PFSK-1 (cell line): ENCODE data around the gene FOXP2.

Experiments used
- FOXP2 ChIP-seq: optimal IDR thresholded peaks from 2 replicates; pipeline ENCODE3; 2011; ENCODE audit warnings: borderline replicate concordance, control low read depth, inconsistent platforms; ENCODE audit not compliant: insufficient read depth; ENCODE audit errors: extremely low read length, extremely low read depth
- POLR2AphosphoS5 ChIP-seq: IDR thresholded peaks from 2 replicates; pipeline ENCODE4 v1.6.1; 2012; ENCODE audit warnings: low read depth, mild to moderate bottlenecking, control low read depth, low read length, moderate library complexity
- SIN3A ChIP-seq: IDR thresholded peaks from 2 replicates; pipeline ENCODE4 v1.6.1; 2012; ENCODE audit warnings: mild to moderate bottlenecking, low read length, moderate library complexity, borderline replicate concordance; ENCODE audit not compliant: insufficient read depth
- TAF1 ChIP-seq: IDR thresholded peaks from 2 replicates; pipeline ENCODE4 v1.6.1; 2012; ENCODE audit warnings: low read length, control low read depth, borderline replicate concordance; ENCODE audit not compliant: insufficient read depth
- TF ChIP-seq, protein P1 (sequence below), 2 experiments: IDR thresholded peaks; 2 replicates each; pipeline versions ENCODE4 v1.6.1 to v1.8.0; 2011 to 2012; ENCODE audit warnings: low read depth in 2 of 2, low read length in 2 of 2, control low read depth in 1 of 2, inconsistent platforms in 1 of 2, mild to moderate bottlenecking in 1 of 2, moderate library complexity in 1 of 2; ENCODE audit not compliant: insufficient read depth in 1 of 2

FOXP2 gene

DNA sequence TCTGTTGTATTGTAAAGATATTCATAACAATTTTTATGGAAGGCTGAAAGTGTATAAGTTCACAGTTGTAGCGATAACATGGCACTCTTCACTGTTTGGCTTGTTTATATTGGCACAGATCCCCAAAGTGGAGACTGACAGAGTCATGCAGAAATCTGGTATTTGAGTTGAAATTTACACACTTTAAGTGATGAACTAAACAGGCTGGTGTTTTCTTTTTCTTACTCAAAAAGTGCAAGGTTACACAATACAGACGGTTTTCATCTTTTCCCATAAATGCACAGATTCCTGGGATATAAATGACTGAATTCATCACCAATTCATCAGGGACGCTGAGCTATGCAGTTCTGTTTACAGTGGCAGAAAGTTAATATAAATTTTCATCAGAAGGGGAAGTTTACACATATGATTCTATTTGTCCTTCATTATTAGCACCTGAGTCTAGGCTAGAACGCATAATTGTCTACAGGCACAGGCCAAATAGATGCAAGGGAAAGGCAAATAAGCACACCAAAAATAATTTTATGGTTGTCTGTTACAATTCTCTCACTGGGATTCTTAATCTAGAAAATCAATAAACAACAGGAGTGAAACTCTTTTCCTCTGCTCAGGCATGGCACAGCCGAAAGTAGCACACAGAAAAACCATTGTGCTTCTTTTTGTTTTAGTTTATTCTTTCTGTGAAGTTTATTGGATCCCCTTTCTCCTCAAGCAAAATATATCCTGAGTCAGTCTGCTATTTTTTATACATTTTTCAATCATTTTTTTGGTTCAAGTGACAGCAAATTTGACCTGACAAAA is 88.0 kb downstream of the FOXP2 start:
- TF ChIP-seq FOXP2 (peak; percentile 15), TAF1 (0 out of 2 replicates have a peak, but pooled peaks have one; percentile 2), SIN3A (no peak), POLR2AphosphoS5 (peak; percentile 35; the same call in 1 of the 2 replicates)
- TF ChIP-seq, protein P1, sequence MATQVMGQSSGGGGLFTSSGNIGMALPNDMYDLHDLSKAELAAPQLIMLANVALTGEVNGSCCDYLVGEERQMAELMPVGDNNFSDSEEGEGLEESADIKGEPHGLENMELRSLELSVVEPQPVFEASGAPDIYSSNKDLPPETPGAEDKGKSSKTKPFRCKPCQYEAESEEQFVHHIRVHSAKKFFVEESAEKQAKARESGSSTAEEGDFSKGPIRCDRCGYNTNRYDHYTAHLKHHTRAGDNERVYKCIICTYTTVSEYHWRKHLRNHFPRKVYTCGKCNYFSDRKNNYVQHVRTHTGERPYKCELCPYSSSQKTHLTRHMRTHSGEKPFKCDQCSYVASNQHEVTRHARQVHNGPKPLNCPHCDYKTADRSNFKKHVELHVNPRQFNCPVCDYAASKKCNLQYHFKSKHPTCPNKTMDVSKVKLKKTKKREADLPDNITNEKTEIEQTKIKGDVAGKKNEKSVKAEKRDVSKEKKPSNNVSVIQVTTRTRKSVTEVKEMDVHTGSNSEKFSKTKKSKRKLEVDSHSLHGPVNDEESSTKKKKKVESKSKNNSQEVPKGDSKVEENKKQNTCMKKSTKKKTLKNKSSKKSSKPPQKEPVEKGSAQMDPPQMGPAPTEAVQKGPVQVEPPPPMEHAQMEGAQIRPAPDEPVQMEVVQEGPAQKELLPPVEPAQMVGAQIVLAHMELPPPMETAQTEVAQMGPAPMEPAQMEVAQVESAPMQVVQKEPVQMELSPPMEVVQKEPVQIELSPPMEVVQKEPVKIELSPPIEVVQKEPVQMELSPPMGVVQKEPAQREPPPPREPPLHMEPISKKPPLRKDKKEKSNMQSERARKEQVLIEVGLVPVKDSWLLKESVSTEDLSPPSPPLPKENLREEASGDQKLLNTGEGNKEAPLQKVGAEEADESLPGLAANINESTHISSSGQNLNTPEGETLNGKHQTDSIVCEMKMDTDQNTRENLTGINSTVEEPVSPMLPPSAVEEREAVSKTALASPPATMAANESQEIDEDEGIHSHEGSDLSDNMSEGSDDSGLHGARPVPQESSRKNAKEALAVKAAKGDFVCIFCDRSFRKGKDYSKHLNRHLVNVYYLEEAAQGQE (IDR thresholded peaks at IDR 0.05; ENCODE audit: insufficient read depth in 1 of 2, low read depth in 2 of 2, low read length in 2 of 2) = no peak

DNA sequence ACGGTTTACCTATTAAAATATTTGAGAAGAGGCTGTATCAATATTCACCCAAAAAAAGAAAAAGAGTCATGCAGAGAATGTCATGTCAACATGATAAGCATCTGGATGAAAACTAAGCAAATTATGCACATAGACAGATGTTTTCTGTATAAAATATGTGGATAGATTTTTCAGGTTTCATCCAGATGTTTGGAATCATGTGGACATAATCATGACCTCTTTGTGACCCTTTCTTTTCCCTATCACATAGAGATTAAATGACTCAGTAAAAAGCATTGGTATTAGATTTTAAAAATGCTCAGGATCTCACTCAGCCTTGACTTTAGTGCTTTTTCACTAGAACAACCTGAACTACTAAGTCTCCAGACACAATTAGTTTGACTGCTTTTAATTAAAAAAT is 90.0 kb downstream of the FOXP2 start:
- TF ChIP-seq FOXP2 = no peak
- TF ChIP-seq SIN3A = no peak
- no peak for TF ChIP-seq TAF1
- TF ChIP-seq POLR2AphosphoS5 = no peak
- TF ChIP-seq, protein P1 (IDR thresholded peaks at IDR 0.05; ENCODE audit: insufficient read depth in 1 of 2, low read depth in 2 of 2, low read length in 2 of 2) = no peak

DNA sequence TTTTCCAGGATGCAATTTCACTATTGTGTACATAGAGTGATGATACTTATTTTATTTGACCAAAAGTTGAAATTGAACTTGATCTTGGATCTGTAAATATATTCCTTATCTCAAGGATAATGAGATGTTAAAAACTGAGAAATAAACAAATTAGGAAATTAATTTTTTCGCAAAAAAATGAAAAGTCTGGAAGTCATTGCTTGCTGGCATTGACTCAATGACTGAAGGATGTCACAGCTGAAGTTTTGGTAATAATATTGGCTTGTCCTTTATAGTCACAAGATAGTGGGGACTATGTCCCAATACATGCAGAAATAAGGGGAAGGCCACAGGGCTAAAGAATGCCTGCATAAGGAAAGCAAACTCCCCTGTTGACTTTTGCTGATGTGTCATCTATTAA is 92.8 kb downstream of the FOXP2 start:
- TF ChIP-seq FOXP2 (no peak), POLR2AphosphoS5 (no peak), SIN3A (no peak), TAF1 (no peak)
- TF ChIP-seq, protein P1 (IDR thresholded peaks at IDR 0.05; ENCODE audit: insufficient read depth in 1 of 2, low read depth in 2 of 2, low read length in 2 of 2) = no peak

DNA sequence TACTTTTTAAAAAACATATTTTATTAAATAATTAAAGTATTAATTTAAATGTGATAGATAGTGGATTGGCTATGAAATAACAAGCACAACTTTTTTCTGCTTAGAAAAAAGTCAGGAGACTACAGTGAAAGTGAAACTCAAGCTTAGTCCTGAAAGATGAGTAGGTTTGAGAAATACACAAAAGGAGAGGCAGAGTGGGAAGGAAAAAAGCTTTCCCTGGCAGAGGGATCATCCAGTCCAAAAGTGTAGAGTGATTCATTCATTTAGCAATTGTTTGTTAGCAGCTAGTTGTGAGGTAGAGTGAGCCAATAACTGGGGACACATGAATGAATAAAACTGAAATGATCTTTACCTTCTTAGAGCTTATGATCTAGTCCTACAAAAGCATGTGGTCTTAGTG is 93.5 kb downstream of the FOXP2 start:
- TF ChIP-seq SIN3A = peak; percentile 38; the same call in 1 of the 2 replicates
- TF ChIP-seq, protein P1 (IDR thresholded peaks at IDR 0.05; ENCODE audit: insufficient read depth in 1 of 2, low read depth in 2 of 2, low read length in 2 of 2) = no peak
- no peak for TF ChIP-seq FOXP2
- TF ChIP-seq TAF1 = no peak
- TF ChIP-seq POLR2AphosphoS5 = no peak

DNA sequence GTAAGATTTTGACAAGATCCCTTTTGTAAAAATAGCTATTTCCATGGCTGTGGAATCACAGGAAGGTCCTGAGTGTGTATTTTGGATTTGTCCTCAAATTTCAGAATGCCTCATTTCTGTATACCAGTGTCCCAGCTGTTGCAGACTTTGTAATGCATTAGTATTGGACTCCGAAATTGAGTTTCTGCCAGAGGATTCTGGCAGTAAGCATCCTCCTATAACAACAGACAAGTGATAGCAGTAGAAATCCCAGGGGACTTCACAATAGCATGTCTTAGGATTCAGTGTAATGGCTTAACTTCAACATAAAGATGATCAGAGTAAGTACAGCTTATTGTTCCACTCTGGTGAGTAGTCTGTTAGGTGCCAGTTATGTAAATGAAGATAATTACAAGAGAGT is 104.6 kb downstream of the FOXP2 start:
- no peak for TF ChIP-seq SIN3A
- TF ChIP-seq FOXP2 = no peak
- TF ChIP-seq, protein P1 (IDR thresholded peaks at IDR 0.05; ENCODE audit: insufficient read depth in 1 of 2, low read depth in 2 of 2, low read length in 2 of 2) = no peak
- TF ChIP-seq POLR2AphosphoS5 = no peak
- no peak for TF ChIP-seq TAF1
